ENCODE results near the gene FGF14.

DNA sequence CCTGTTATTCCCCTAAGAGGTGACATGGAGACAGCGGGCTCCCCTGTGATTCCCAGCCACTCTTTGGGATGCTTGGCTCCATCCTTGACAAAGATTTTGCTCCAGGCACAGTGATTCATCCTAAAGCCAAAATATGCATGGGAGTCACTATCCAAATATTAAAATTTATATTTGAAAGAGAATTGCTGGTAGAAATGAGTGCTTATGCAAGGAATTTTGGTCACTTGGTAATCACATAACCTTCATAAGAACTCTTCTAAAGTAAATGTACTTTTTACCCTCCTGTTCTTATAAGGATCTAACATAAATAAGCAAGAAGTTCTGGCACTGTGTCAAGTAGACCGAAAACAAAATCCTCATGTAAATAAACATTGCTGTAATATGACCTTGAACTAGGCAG lies 563.5 kb downstream of the FGF14 start:
- TF ChIP-seq, protein P1, sequence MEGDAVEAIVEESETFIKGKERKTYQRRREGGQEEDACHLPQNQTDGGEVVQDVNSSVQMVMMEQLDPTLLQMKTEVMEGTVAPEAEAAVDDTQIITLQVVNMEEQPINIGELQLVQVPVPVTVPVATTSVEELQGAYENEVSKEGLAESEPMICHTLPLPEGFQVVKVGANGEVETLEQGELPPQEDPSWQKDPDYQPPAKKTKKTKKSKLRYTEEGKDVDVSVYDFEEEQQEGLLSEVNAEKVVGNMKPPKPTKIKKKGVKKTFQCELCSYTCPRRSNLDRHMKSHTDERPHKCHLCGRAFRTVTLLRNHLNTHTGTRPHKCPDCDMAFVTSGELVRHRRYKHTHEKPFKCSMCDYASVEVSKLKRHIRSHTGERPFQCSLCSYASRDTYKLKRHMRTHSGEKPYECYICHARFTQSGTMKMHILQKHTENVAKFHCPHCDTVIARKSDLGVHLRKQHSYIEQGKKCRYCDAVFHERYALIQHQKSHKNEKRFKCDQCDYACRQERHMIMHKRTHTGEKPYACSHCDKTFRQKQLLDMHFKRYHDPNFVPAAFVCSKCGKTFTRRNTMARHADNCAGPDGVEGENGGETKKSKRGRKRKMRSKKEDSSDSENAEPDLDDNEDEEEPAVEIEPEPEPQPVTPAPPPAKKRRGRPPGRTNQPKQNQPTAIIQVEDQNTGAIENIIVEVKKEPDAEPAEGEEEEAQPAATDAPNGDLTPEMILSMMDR (conservative IDR thresholded peaks at IDR 0.05; ENCODE audit: low read length): no peak
- TF ChIP-seq EZH2phosphoT487 (IDR thresholded peaks at IDR 0.05; ENCODE audit: borderline replicate concordance, low read depth, low read length): no peak
